GM18868 (cell line): ENCODE results near the gene SYVN1.
A peak's percentile ranks its signal among the peaks of the same experiment; 100 is the strongest.

Experiments
- ATAC-seq: cut with Tn5 transposase; IDR thresholded peaks from one replicate; pipeline ENCODE4 v1.9.1; 2021; ENCODE audit warnings: mild to moderate bottlenecking, moderate library complexity; ENCODE audit not compliant: unreplicated experiment

Gene SYVN1

DNA sequence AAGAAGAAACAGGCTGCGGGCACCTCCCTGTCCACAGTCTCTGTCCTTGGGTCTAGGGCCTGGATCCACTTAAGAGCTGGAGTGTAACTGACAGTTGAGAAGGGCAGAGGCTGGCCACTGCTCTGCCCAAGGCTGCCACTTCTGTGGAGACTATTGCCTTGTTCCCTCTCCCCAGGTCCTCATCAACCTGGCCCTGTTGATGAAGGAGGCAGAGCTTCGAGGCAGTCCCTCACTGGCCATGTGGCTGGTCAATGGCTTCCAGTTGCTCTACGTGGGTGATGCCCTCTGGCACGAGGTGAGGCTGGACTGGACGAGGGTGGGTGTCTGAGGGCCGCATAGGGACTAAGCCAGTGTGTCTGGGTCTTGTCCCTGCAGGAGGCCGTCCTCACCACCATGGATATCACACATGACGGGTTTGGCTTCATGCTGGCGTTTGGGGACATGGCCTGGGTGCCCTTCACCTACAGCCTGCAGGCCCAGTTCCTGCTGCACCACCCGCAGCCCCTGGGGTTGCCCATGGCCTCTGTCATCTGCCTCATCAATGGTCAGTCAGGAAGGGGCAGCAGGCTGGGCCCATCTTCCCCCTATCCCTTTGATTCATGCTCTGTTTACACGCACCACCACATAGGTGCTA lies 19.7 kb downstream of the SYVN1 start:
- ATAC-seq: no peak

DNA sequence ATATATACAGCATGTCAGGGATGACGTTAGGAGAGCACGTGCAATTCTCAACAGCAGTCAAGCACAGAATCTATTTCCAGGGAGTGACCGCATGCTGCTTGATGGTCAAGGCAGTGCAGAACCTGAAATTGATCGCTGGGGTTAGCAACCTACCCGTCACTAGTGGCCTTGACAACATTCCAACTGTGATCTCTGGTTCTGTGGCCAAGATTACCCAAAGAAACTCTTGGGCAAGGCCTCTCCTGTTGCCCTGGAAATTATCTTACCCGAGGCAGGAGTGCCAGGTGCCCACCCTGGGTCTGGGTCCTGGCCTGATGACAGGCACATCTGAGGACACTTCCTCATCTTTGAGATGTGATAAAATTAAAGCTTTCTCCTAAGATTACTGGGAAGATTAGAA lies 20.5 kb downstream of the SYVN1 start:
- ATAC-seq: no peak

DNA sequence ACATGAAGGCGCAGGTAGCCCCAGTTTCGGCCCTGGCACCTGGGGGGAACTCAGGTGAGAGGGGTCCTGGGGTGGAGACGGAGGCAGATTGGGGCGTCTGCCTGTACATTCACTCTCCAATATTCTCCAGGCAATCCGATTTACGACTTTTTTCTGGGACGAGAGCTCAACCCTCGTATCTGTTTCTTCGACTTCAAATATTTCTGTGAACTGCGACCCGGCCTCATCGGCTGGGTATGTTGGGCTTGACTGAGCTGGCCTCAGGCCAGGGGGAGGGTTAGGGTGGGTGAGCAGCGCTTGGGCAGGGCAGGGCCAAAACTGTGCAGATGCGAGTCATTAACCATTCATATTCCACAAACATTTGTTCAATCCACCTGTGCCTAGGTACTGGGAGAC lies 21.0 kb downstream of the SYVN1 start:
- no peak for ATAC-seq

DNA sequence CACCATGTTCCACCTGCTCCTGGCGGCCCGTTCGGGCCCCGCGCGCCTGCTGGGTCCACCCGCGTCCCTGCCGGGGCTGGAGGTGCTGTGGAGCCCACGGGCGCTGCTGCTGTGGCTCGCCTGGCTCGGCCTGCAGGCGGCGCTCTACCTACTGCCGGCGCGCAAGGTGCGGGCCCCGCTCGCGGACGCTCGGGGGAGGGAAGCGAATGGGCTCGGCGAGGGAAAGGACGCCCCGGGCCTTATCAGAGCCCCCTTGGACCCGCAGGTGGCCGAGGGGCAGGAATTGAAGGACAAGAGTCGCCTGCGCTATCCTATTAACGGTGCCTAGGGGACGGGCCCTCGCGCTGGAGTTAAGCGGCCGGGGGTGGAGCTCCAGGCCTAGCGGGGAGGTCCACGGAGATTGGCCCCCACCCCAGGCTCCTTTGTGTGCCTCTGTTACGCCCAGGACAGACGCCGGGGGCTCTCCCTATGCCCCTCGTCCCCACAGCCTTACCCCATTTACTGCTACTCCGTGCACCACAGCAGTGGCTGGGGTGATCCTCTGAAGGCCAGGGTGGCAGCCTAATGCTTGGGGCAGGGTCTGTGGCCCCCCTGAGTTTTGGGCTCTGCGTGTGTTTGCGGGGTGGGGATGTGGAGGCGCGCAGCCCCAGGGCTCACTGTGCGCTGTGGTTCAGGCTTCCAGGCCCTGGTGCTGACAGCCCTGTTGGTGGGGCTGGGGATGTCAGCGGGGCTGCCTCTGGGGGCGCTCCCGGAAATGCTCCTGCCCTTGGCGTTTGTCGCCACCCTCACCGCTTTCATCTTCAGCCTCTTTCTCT lies 21.6 kb downstream of the SYVN1 start:
- peak; percentile 30 for ATAC-seq

DNA sequence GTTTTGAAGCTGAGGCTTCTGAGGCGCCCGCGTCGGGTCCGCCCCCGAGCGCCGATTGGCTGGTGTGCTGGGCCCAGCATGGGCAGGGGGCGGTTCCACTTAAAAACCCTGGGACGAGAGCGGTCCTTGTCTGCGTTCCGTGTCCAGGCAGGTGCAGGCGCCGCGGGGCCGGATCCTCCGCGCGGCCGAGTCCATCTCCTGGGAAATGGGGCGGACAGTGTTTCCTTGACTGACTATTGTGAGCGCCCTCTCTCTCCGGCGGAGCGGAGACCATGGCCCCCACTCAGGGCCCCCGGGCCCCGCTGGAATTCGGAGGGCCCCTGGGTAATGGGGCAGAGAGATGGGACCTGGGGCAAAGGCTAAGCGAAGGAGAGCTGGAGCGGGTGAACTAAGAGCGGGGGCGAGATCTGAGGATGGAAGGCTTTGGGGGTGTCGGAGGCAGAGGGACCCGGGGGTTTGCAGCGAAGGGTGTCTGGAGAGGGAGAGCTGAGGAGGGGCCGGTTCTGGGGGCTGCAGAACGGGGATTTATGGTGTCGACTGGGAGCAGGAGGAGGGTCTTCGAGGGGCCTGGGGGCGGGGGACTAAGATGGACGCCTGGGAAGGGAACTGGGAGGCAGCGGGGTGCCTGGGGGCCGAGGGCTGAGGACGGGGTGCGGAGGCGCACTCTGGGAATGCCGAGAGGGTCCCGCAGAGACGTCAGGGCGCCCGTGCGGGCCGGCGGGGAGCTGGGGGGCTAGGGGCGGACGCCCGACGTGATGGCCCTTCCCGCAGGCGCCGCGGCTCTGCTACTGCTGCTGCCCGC lies 22.4 kb downstream of the SYVN1 start, which contains the start of gene TM7SF2:
Gene TM7SF2 (plus strand): TSS at position 129 of the 802 bp plus-strand sequence. CDS start 144 bp downstream, at position 273.
- ATAC-seq: peak; percentile 64

DNA sequence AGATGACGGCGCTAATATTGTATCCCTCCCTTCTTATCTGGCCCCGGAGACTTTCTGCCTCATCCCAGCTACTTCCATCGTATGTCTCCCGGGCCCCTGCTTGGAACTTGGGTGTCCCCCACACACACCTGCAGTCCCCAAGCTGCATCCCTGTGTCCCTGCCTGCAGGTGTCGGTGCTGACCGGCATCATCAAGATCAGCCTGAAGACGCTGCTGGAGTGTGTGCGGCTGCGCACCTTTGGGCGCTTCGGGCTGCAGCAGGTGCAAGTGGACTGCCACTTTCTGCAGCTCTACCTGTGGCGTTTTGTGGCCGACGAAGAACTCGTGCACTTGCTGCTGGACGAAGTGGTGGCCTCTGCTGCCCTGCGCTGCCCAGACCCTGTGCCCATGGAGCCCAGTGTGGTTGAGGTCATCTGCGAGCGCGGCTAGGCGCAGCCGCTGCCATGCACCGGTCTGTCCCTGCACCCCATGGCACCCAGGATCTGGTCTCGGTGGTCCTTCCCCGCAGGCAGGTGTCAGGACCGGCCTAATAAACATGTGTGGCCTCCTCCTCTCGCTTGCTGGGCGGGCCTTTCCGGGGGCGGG lies 23.1 kb downstream of the SYVN1 start:
- ATAC-seq: no peak

DNA sequence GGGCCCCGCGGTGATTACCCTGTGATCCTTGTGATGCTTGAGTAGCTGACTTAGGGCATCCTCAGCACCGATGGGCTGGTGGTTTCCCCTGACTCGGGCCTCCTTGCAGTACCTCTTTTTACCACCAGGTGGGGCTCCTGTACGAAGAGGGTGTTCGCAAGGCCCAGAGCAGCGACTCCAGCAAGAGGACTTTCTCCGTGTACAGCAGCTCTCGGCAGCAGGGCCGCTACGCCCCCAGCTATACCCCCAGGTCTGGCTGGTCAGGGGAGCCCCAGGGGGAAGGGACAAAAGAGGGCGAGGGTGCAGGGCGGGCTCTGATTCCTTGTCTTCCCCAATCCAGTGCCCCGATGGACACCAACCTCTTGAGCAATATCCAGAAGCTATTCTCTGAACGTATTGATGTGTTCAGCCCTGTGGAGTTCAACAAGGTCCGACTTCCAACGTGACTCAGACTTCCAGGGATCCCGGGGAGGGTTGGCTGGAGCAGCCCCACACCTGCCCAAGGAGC lies 23.9 kb downstream of the SYVN1 start:
- ATAC-seq: no peak

DNA sequence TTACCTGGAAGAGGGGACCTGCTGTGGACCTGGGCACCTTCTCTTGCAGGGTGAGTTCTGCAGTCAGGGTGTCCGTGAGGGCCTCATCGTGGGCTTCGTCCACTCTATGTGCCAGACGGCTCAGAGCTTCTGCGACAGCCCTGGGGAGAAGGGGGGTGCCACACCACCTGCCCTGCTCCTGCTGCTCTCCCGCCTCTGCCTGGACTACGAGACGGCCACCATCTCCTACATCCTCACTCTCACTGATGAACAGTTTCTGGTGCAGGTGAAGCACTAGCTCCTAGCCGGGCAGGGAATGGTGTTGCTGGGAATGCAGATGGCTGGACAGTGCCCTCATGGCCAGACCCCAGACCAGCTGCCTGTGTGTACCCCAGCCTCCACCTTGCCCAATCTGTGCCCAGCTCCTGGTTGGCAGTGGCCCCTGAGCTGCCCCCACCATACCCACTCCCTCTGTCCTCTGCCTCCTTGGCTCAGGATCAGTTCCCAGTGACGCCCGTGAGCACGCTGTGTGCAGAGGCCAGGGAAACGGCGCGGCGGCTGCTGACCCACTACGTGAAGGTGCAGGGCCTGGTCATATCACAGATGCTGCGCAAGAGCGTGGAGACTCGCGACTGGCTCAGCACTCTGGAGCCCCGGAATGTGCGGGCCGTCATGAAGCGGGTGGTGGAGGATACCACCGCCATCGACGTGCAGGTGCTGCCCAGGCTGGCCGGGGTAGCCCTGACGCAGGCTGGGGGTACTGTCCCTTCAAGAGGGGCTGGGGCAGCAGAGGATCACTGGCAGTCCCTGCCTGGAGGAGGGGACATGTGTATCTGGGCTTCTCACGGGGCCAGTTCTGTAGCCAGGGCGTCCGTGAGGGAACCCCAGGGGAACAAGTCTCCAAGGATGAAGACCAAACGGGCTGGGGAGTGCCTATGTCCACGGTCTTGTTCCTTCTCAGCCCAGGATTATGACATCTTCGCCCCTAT lies 24.8 kb downstream of the SYVN1 start:
- ATAC-seq: no peak

DNA sequence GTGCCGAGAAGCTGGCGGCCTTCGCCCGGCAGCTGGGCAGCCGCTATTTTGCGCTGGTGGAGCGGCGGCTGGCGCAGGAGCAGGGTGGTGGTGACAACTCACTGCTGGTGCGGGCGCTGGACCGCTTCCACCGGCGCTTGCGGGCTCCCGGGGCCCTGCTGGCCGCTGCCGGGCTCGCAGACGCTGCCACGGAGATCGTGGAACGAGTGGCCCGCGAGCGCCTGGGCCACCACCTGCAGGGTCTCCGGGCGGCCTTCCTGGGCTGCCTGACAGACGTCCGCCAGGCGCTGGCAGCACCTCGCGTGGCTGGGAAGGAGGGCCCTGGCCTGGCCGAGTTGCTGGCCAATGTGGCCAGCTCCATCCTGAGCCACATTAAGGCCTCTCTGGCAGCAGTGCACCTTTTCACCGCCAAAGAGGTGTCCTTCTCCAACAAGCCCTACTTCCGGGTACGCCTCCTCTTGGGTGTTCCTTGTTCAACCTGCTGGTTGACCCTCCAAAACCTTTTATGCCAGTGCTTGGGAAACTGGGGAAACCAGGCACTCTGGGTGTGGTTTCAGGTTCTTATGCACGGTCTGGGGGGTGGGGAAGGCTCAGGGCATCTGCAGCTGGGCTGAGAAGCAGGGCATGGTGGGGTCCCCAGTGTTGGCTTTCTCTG lies 25.7 kb downstream of the SYVN1 start:
- ATAC-seq: no peak

DNA sequence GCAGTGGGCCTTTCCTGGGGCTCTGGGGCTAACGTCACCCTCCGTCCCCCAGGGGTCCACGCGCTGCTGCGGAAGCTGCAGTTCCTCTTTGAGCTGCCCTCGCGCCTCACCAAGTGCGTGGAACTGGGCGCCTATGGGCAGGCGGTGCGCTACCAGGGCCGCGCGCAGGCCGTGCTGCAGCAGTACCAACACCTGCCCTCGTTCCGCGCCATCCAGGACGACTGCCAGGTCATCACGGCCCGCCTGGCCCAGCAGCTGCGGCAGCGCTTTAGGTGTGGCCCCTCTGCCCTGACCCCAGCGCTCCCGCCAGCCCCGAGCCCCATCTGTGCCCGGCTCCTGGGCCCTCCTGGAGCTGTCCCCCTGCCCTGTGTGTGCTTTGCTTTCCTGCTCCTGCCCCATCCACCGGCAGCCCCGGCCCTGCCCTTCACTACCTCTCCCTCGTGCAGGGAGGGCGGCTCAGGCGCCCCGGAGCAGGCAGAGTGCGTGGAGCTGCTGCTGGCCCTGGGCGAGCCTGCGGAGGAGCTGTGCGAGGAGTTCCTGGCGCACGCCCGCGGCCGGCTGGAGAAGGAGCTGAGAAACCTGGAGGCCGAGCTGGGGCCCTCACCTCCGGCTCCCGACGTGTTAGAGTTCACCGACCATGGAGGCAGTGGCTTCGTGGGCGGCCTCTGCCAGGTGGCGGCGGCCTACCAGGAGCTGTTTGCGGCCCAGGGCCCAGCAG lies 26.4 kb downstream of the SYVN1 start:
- ATAC-seq: no peak

DNA sequence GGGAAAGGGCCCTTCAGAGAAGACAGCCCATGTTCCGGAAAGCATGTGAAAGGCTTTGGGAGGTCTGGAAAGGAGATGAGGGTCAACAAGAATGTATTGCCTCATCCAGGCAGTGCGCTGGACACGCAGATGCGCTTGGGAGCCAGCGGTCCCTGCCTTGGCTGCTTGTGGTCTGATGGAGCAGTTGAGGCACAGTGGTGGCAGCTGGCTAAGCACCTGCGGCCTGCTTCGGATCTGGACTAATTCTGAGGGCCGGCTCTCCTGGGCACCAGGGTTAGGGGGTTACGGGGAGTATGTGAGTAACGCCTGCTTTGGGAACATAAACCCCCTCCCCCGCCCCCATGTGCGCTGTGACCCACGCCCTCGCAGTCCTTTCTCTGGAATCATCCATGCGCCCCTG lies 27.2 kb downstream of the SYVN1 start:
- no peak for ATAC-seq

DNA sequence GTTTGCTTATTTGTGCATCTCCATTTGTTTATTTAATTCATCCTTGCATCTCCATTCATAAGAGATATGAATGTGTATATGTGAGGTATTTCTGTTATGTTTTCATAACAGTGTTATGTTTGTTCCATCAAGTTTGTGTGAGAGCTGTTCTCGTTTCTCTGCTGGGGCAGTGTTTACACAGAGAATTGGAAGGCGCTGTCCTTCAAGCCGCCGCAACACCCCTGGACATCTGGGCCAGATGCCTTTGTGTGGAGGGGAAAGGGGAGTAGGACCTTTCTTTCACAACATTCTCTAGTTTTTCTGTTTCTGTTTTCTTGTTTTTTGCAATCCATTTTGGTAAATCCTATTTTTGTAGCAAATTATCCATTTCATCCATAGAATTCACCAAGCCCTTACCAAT lies 29.7 kb downstream of the SYVN1 start:
- ATAC-seq: no peak

DNA sequence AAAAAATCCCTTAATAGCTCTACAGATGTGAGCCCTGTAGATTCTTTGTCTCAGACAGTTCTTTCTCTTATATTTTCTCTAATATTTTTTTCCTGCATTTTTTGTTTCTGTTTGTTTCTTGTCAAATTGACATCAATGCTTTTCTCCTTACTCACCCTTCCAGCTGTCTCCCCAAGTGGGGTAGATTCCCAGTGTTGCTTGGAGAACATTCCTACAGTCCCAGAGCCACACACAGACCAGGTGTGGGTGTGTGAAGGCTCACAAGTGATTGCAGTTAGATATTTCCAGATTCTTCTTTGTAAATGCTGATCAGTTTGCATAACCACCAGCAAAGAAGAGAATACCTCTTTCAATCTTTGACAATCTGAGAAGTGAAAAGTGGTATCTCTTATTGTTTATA lies 30.8 kb downstream of the SYVN1 start:
- ATAC-seq: no peak

DNA sequence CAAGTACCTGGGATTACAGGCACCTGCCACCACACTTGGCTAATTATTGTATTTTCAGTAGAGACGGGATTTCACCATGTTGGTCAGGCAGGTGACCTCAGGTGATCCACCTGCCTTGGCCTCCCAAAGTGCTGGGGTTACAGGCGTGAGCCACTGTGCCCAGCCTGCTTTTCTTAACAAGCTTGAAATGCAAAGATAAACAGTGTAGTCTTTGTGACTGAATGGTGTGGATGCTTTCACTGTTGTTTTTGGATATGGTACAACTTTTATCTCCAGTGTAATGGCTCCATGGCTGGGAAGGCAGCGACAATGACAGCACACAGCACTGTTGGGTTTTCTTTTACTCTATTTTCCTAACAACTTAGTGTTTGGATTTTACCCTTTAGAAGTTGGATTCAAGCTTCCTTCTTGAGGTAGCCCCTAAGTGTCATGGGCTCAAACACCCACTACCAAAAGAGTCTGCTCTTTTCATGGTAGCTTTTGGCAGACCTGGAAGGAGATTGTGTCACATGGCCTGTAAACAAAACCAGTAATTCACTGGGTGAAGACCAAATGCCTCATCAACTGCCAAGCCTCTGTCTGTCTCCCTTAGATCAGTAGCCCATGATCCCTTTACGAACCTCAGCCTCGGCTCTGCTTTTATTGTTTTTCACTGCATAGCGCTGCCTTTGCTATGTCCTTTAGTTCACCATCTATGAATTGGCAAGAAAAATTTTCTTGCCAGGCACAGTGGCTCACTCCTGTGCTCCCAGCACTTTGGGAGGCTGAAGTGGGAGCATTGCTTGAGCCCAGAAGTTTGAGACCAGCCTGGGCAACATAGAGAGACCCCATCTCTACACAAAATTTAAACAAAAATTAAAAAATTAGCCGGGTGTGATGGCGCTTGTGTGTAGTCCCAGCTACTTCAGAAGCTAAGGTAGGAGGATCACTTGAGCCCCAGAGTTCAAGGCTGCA lies 31.9 kb downstream of the SYVN1 start:
- no peak for ATAC-seq

DNA sequence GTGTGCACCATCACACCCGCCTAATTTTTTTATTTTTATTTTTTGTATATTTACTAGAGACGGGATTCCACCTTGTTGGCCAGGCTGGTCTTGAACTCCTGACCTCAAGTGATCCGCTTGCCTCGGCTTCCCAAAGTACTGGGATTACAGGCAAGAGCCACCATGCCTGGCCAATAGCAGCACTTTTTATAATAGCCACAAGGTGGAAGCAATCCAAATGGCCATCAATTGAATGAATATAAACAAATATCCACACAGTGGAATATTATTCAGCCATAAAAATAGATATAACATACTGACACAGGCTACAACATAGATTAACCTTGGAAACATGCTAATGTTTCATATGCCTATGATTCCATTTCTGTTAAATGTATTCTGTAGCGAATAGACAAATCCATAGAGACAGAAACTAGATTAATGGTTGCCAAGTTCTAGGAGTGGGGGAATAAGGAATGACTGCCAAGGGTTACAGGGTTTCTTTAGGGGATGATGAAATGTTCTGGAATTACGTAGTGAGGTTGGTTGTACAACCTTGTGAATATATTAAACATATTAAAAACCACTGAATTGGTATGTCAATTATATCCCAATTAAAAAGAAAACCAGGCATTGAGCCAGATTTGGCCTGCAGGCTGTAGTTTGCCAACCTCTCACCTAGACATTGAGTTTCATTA lies 33.5 kb downstream of the SYVN1 start:
- ATAC-seq: no peak

DNA sequence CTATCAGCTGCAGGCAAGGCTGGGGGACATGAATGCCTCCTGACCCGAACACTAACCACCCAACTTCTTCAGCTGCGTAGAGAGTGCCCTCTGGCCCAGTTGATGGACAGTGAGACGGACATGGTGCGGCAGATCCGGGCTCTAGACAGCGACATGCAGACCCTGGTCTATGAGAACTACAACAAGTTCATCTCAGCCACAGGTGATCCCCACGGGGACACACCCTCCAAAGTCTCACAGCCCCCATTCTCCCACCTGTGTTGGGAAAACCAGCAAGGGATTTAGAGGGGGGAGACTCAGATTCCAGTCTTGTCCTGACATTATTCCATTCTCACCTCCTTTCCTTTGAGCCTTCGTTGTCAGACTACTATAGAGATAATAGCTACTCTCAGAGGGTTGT lies 37.4 kb downstream of the SYVN1 start:
- ATAC-seq: no peak
